ENCODE data around the gene B3GNT2.

DNA sequence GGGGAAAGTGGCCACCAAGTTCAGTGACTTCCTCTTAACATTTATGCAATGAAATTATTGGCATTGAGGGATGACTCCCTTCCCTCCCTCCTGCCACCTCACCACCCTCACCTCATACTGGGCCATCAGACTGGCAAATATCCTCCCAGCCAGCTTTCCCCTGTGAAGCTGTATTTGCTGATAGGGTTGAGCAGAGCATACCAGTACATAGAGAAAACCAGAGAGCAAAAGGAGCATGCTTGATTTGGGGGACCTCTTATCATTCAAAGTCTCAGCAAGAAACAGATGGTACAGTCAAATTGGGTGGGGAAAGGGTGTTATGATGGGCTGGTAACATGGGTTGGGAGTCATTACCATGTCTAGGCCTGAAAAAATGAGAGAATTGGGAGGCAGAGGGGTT lies 19.1 kb upstream of the B3GNT2 start:
- TF ChIP-seq ISL1 (CRISPR knock-in tag; IDR thresholded peaks at IDR 0.05) (no peak), RARB (CRISPR knock-in tag; IDR thresholded peaks at IDR 0.05) (no peak), POU6F1 (CRISPR knock-in tag; IDR thresholded peaks at IDR 0.05; ENCODE audit: borderline replicate concordance, low read depth) (no peak), SNAI2 (CRISPR knock-in tag; IDR thresholded peaks at IDR 0.05) (no peak), OSR1 (CRISPR knock-in tag; IDR thresholded peaks at IDR 0.05) (no peak), BACH2 (CRISPR knock-in tag; IDR thresholded peaks at IDR 0.05; ENCODE audit: borderline replicate concordance) (no peak), ZFP30 (CRISPR knock-in tag; IDR thresholded peaks at IDR 0.05) (no peak), CREB5 (CRISPR knock-in tag; IDR thresholded peaks at IDR 0.05; ENCODE audit: low read depth) (no peak), ZNF565 (CRISPR knock-in tag; conservative IDR thresholded peaks at IDR 0.05; ENCODE audit: low read depth) (no peak), GLIS3 (CRISPR knock-in tag; IDR thresholded peaks at IDR 0.05) (no peak)
- TF ChIP-seq, protein P1, sequence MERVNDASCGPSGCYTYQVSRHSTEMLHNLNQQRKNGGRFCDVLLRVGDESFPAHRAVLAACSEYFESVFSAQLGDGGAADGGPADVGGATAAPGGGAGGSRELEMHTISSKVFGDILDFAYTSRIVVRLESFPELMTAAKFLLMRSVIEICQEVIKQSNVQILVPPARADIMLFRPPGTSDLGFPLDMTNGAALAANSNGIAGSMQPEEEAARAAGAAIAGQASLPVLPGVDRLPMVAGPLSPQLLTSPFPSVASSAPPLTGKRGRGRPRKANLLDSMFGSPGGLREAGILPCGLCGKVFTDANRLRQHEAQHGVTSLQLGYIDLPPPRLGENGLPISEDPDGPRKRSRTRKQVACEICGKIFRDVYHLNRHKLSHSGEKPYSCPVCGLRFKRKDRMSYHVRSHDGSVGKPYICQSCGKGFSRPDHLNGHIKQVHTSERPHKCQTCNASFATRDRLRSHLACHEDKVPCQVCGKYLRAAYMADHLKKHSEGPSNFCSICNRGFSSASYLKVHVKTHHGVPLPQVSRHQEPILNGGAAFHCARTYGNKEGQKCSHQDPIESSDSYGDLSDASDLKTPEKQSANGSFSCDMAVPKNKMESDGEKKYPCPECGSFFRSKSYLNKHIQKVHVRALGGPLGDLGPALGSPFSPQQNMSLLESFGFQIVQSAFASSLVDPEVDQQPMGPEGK (CRISPR knock-in tag; IDR thresholded peaks at IDR 0.05; ENCODE audit: borderline replicate concordance) = no peak

Data from SK-N-SH treated with all-trans-retinoic acid at 6 μM for 48 hours (cell line).